HepG2 (cell line): ENCODE results near the gene S100P. TPM values are rescaled to one million over a fixed set of nuclear protein-coding genes. Genes with fewer than 3 reads are reported as not detected.
A peak's percentile ranks its signal among the peaks of the same experiment; 100 is the strongest.

Experiments used
- FOXA3 ChIP-seq: IDR thresholded peaks from 2 replicates; pipeline ENCODE4 v1.6.1; 2016; ENCODE audit warnings: missing genetic modification reagents, missing compliant biosample characterization
- FOXC1 ChIP-seq: sonication (generic); formaldehyde crosslinking; IDR thresholded peaks from 2 replicates; pipeline ENCODE4 v1.8.0; 2022; ENCODE audit warnings: mild to moderate bottlenecking, missing genetic modification reagents, borderline replicate concordance
- GRHL1 ChIP-seq: sonication (generic); formaldehyde crosslinking; conservative IDR thresholded peaks from 2 replicates; pipeline ENCODE4 v1.8.0; 2022; ENCODE audit warnings: missing genetic modification reagents
- HBP1 ChIP-seq: IDR thresholded peaks from 2 replicates; pipeline ENCODE4 v1.6.1; 2016; ENCODE audit warnings: low read depth, control low read depth
- NR1H2 ChIP-seq: sonication (generic); formaldehyde crosslinking; IDR thresholded peaks from 2 replicates; pipeline ENCODE4 v1.8.1; 2022; ENCODE audit warnings: low read depth, missing genetic modification reagents, borderline replicate concordance
- POLR2AphosphoS2 ChIP-seq: IDR thresholded peaks from 2 replicates; pipeline ENCODE4 v1.6.1; 2011; ENCODE audit warnings: low read depth, low read length, improper control_type of control experiment
- ZNF251 ChIP-seq: sonication (generic); formaldehyde crosslinking; IDR thresholded peaks from 2 replicates; pipeline ENCODE4 v1.9.0; 2021; ENCODE audit warnings: mild to moderate bottlenecking, missing genetic modification reagents
- ZNF317 ChIP-seq: sonication (generic); formaldehyde crosslinking; IDR thresholded peaks from 2 replicates; pipeline ENCODE4 v1.5.0; 2020; ENCODE audit warnings: mild to moderate bottlenecking, missing genetic modification reagents
- ZSCAN31 ChIP-seq: sonication (generic); formaldehyde crosslinking; IDR thresholded peaks from 2 replicates; pipeline ENCODE4 v1.5.0; 2020; ENCODE audit warnings: low read depth, mild to moderate bottlenecking, missing genetic modification reagents
- polyA plus RNA-seq, 8 experiments: library from polyadenylated mRNA; depleted of rRNA in 3 of 8; stranded (reverse) in 7 of 8; unstranded in 1 of 8; fragments of >200 nt; fragmentation: Illumina TruSeq in 4 of 8; extraction: Trizol in 4 of 8; gene quantifications; 2 replicates each; pipeline versions ENCODE4 v1.2.1 to v1.2.3, GENCODE V29; 2011 to 2016; ENCODE audit warnings: low read depth in 4 of 8, missing spikeins in 1 of 8, mixed read lengths in 1 of 8; ENCODE audit not compliant: insufficient read depth in 1 of 8
- total RNA-seq, 5 experiments: library from RNA; depleted of rRNA; stranded (reverse); fragments of >200 nt; fragmentation: Illumina TruSeq; extraction: Trizol; gene quantifications; 2 replicates each; pipeline ENCODE4 v1.2.3, GENCODE V29; 2016; ENCODE audit warnings: low read depth in 1 of 5
- TF ChIP-seq, protein P1 (sequence below): sonication (generic); formaldehyde crosslinking; IDR thresholded peaks from 2 replicates; pipeline ENCODE4 v1.5.0; 2020; ENCODE audit warnings: mild to moderate bottlenecking, missing genetic modification reagents, borderline replicate concordance
- TF ChIP-seq, protein P2 (sequence below): sonication (generic); formaldehyde crosslinking; IDR thresholded peaks from 2 replicates; pipeline ENCODE4 v1.8.0; 2022; ENCODE audit warnings: mild to moderate bottlenecking, missing genetic modification reagents, moderate library complexity
- TF ChIP-seq, protein P3 (sequence below): sonication (generic); formaldehyde crosslinking; IDR thresholded peaks from 2 replicates; pipeline ENCODE4 v1.5.1; 2020; ENCODE audit warnings: missing genetic modification reagents, mild to moderate bottlenecking, borderline replicate concordance

S100P gene
- total and polyA plus RNA-seq, 2 of the 13 experiments (the other 11 are each of a cell fraction or from before 2014, with no cell fraction given): 278 to 1,649 TPM

DNA sequence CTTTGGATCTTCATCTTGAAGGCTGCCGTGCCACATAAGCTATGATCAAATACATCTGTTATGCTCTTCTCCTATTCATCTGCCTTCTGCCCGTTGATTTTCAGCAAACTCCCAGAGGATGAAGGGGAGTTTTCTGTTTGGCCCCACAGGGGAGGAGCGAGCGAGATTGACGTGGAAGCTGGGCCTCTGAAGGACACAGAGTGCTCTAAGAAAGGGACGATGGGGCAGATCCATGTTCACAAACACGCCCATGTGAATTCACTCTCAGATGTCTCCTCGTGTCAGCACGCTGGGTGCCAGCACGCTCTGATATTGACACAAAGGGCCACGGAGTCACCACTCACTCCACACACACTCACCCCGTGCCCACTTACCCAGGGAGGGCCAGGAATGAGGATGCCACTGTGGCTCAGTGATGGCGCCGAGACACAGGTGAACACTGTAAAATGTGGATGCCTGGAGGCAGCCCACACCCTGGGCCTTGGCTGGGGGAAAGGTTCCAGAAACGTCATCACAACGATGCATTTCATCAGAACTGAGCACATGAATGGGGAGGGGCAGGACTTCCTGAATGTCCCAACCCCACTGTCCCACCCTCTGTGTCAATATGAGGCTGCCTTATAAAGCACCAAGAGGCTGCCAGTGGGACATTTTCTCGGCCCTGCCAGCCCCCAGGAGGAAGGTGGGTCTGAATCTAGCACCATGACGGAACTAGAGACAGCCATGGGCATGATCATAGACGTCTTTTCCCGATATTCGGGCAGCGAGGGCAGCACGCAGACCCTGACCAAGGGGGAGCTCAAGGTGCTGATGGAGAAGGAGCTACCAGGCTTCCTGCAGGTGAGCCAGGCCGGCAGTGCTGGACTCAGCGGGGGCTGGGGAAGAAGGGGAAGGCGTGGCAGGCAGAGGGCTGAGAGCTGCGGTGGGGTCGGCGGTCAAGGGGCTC lies at the start of gene S100P (continued):
- TF ChIP-seq, protein P1, sequence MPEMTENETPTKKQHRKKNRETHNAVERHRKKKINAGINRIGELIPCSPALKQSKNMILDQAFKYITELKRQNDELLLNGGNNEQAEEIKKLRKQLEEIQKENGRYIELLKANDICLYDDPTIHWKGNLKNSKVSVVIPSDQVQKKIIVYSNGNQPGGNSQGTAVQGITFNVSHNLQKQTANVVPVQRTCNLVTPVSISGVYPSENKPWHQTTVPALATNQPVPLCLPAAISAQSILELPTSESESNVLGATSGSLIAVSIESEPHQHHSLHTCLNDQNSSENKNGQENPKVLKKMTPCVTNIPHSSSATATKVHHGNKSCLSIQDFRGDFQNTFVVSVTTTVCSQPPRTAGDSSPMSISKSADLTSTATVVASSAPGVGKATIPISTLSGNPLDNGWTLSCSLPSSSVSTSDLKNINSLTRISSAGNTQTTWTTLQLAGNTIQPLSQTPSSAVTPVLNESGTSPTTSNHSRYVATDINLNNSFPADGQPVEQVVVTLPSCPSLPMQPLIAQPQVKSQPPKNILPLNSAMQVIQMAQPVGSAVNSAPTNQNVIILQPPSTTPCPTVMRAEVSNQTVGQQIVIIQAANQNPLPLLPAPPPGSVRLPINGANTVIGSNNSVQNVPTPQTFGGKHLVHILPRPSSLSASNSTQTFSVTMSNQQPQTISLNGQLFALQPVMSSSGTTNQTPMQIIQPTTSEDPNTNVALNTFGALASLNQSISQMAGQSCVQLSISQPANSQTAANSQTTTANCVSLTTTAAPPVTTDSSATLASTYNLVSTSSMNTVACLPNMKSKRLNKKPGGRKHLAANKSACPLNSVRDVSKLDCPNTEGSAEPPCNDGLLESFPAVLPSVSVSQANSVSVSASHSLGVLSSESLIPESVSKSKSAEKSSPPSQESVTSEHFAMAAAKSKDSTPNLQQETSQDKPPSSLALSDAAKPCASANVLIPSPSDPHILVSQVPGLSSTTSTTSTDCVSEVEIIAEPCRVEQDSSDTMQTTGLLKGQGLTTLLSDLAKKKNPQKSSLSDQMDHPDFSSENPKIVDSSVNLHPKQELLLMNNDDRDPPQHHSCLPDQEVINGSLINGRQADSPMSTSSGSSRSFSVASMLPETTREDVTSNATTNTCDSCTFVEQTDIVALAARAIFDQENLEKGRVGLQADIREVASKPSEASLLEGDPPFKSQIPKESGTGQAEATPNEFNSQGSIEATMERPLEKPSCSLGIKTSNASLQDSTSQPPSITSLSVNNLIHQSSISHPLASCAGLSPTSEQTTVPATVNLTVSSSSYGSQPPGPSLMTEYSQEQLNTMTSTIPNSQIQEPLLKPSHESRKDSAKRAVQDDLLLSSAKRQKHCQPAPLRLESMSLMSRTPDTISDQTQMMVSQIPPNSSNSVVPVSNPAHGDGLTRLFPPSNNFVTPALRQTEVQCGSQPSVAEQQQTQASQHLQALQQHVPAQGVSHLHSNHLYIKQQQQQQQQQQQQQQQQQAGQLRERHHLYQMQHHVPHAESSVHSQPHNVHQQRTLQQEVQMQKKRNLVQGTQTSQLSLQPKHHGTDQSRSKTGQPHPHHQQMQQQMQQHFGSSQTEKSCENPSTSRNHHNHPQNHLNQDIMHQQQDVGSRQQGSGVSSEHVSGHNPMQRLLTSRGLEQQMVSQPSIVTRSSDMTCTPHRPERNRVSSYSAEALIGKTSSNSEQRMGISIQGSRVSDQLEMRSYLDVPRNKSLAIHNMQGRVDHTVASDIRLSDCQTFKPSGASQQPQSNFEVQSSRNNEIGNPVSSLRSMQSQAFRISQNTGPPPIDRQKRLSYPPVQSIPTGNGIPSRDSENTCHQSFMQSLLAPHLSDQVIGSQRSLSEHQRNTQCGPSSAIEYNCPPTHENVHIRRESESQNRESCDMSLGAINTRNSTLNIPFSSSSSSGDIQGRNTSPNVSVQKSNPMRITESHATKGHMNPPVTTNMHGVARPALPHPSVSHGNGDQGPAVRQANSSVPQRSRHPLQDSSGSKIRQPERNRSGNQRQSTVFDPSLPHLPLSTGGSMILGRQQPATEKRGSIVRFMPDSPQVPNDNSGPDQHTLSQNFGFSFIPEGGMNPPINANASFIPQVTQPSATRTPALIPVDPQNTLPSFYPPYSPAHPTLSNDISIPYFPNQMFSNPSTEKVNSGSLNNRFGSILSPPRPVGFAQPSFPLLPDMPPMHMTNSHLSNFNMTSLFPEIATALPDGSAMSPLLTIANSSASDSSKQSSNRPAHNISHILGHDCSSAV (CRISPR knock-in tag): 0 out of 2 replicates have a peak, but pooled peaks have one; percentile 76
- TF ChIP-seq FOXA3 (peak; percentile 99), HBP1 (peak; percentile 72), ZNF317 (CRISPR knock-in tag) (peak; percentile 78; the same call in 1 of the 2 replicates), POLR2AphosphoS2 (no peak; the same call in 1 of the 2 replicates), GRHL1 (no peak), ZSCAN31 (CRISPR knock-in tag) (peak; percentile 67; the same call in 1 of the 2 replicates), FOXC1 (CRISPR knock-in tag) (peak; percentile 16; the same call in 1 of the 2 replicates), ZNF251 (CRISPR knock-in tag) (no peak), NR1H2 (CRISPR knock-in tag) (no peak)
- TF ChIP-seq, protein P2, sequence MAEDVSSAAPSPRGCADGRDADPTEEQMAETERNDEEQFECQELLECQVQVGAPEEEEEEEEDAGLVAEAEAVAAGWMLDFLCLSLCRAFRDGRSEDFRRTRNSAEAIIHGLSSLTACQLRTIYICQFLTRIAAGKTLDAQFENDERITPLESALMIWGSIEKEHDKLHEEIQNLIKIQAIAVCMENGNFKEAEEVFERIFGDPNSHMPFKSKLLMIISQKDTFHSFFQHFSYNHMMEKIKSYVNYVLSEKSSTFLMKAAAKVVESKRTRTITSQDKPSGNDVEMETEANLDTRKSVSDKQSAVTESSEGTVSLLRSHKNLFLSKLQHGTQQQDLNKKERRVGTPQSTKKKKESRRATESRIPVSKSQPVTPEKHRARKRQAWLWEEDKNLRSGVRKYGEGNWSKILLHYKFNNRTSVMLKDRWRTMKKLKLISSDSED (CRISPR knock-in tag): no peak
- TF ChIP-seq, protein P3, sequence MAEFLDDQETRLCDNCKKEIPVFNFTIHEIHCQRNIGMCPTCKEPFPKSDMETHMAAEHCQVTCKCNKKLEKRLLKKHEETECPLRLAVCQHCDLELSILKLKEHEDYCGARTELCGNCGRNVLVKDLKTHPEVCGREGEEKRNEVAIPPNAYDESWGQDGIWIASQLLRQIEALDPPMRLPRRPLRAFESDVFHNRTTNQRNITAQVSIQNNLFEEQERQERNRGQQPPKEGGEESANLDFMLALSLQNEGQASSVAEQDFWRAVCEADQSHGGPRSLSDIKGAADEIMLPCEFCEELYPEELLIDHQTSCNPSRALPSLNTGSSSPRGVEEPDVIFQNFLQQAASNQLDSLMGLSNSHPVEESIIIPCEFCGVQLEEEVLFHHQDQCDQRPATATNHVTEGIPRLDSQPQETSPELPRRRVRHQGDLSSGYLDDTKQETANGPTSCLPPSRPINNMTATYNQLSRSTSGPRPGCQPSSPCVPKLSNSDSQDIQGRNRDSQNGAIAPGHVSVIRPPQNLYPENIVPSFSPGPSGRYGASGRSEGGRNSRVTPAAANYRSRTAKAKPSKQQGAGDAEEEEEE (CRISPR knock-in tag): peak; percentile 45; the same call in 1 of the 2 replicates
